MV-4-11 (cell line): Measurements from ENCODE around the gene NLGN1.

Experiments
- DNase-seq: peaks from one replicate; lab custom pipeline; 2025; lab: John Stamatoyannopoulos, UW

Gene NLGN1

GRCh38 chr3:174335324-174335723, 937.8 kb downstream of the NLGN1 start:
- DNase-seq, result no peak

GRCh38 chr3:174335910-174336309, 938.4 kb downstream of the NLGN1 start:
- no peak for DNase-seq
